Smooth muscle cell (in vitro differentiated cells): ENCODE measurements around the gene RNU6-1. TPM values are rescaled to one million over a fixed set of nuclear protein-coding genes. Genes with fewer than 3 reads are reported as not detected.

Experiments
- DNase-seq: peaks from one replicate; lab custom pipeline; 2025; ENCODE audit not compliant: unreplicated experiment; lab: John Stamatoyannopoulos, UW
- H2AFZ ChIP-seq: fragments of 200-600 bp; sonication (generic); 2 replicates; pipeline ENCODE4 v1.6.0; 2016; ENCODE audit warnings: antibody characterized with exemption, low read depth, mild to moderate bottlenecking
- H3F3A ChIP-seq: fragments of 200-600 bp; sonication (generic); 2 replicates; pipeline ENCODE4 v1.6.0; 2017; ENCODE audit warnings: antibody characterized with exemption, low read depth
- H3K27ac ChIP-seq: fragments of 200-600 bp; sonication (generic); 2 replicates; pipeline ENCODE4 v1.5.1; 2016; ENCODE audit warnings: low read depth, mild to moderate bottlenecking
- H3K27me3 ChIP-seq: fragments of 200-600 bp; sonication (generic); 2 replicates; pipeline ENCODE4 v1.6.1; 2016; ENCODE audit warnings: low read depth, mild to moderate bottlenecking
- H3K36me3 ChIP-seq: fragments of 200-600 bp; sonication (generic); 2 replicates; pipeline ENCODE4 v1.5.1; 2016; ENCODE audit warnings: low read depth
- H3K4me1 ChIP-seq: fragments of 200-600 bp; sonication (generic); 2 replicates; pipeline ENCODE4 v1.5.1; 2016; ENCODE audit warnings: low read depth
- H3K4me2 ChIP-seq: fragments of 200-600 bp; sonication (generic); 2 replicates; pipeline ENCODE4 v1.6.0; 2016; ENCODE audit warnings: mild to moderate bottlenecking
- H3K4me3 ChIP-seq: fragments of 200-600 bp; sonication (generic); 2 replicates; pipeline ENCODE4 v1.5.1; 2016; ENCODE audit warnings: mild to moderate bottlenecking
- H3K79me2 ChIP-seq: fragments of 200-600 bp; sonication (generic); 2 replicates; pipeline ENCODE4 v1.6.0; 2016; ENCODE audit warnings: low read depth, mild to moderate bottlenecking
- H3K9ac ChIP-seq: fragments of 200-600 bp; sonication (generic); 2 replicates; pipeline ENCODE4 v1.6.0; 2016; ENCODE audit warnings: low read depth
- H3K9me3 ChIP-seq: fragments of 200-600 bp; sonication (generic); replicated peaks from 2 replicates; pipeline ENCODE4 v1.5.1; 2016; ENCODE audit warnings: low read depth
- H4K20me1 ChIP-seq: fragments of 200-600 bp; sonication (generic); 2 replicates; pipeline ENCODE4 v1.6.0; 2016; ENCODE audit warnings: low read depth
- CTCF ChIP-seq: fragments of 200-600 bp; sonication (generic); IDR thresholded peaks from 2 replicates; pipeline ENCODE4 v1.5.1; 2017; ENCODE audit warnings: borderline replicate concordance, mild to moderate bottlenecking, antibody characterized with exemption; ENCODE audit not compliant: insufficient read depth, poor library complexity, severe bottlenecking
- WGBS: methylation state at CpG from one replicate; pipeline ENCODE4 v1.1.7; 2016; ENCODE audit warnings: low lambda C conversion rate; 5-methylcytosine and 5-hydroxymethylcytosine counted together
- polyA plus RNA-seq: library from polyadenylated mRNA; unstranded; fragments of >200 nt; fragmentation: Nextera tagmentation; extraction: Ambion mirVana; gene quantifications from 2 replicates; pipeline ENCODE4 v1.2.1, GENCODE V29; 2016
- total RNA-seq: library from RNA; depleted of rRNA; stranded (reverse); fragments of >200 nt; gene quantifications from 2 replicates; pipeline ENCODE4 v1.2.3, GENCODE V29; 2014

The RNU6-1 gene
- total and polyA plus RNA-seq, 2 experiments from 2014 or later, result not detected

GRCh38 chr15:67829647-67830504, 10.0 kb downstream of the RNU6-1 start:
- H2AFZ ChIP-seq, result no peak overlapping the region
- WGBS, result 15% methylated on average over 47 of the region's 68 CpGs
- H3K9ac ChIP-seq, result no peak overlapping the region
- no peaks in the 10 kb centered on the region for H3K9me3 ChIP-seq
- no peak overlapping the region for H3K27ac ChIP-seq
- H3K4me3 ChIP-seq, result no peak overlapping the region
- no peaks in the 10 kb centered on the region for H3K79me2 ChIP-seq
- peaks cover 100% of the 10 kb centered on the region for H3K27me3 ChIP-seq
- peaks cover 38% of the 10 kb centered on the region for H3K4me1 ChIP-seq
- TF ChIP-seq CTCF, result no peak
- H3K4me2 ChIP-seq, result no peak overlapping the region
- no peaks in the 10 kb centered on the region for H3K36me3 ChIP-seq
- no peaks in the 10 kb centered on the region for H4K20me1 ChIP-seq
- H3F3A ChIP-seq, result no peaks in the 10 kb centered on the region
- no peak for DNase-seq

DNA sequence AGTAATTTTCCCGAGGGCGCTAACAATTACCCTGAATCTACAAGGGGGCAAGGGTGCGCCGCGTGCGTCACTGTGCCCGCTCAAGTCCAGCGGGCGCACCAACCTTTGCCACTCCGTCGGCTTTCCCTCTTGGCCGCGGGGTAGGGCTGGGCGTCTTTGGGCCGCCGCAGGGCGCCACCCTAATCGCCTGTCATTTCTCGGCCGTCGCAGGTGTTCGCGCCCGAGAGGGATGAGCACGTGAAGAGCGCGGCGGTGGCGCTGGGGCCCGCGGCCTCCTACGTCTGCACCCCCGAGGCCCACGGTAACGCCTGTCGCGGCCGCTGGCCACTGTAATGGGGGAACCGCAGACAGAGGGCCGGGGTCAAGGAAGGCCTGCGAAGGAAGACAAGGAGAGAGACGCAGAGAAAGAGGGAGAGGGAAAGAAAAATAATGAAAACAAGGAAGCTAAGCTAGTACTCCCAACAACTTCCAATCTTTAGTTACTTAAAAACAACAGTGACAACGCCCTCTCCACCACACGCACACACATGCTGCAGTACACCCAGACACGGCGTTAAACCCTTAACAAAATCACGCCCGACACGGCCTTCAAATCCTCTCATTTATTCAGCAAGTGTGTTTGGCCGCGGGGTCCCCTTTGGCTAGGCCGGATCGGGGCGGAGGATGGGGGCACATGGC, 10.7 kb downstream of the RNU6-1 start:
- Histone ChIP-seq H3K27me3 (peaks cover 100% of the 10 kb centered on the region), H3K9me3 (no peaks in the 10 kb centered on the region), H3K36me3 (no peaks in the 10 kb centered on the region), H3K27ac (no peak overlapping the region), H3K9ac (no peak overlapping the region), H2AFZ (no peak overlapping the region), H3K4me2 (no peak overlapping the region), H3K4me1 (peaks cover 38% of the 10 kb centered on the region), H3F3A (no peaks in the 10 kb centered on the region), H3K4me3 (no peak overlapping the region), H3K79me2 (no peaks in the 10 kb centered on the region), H4K20me1 (no peaks in the 10 kb centered on the region)
- TF ChIP-seq CTCF, result no peak
- no peak for DNase-seq
- 10% methylated on average over 54 of the region's 54 CpGs for WGBS

DNA sequence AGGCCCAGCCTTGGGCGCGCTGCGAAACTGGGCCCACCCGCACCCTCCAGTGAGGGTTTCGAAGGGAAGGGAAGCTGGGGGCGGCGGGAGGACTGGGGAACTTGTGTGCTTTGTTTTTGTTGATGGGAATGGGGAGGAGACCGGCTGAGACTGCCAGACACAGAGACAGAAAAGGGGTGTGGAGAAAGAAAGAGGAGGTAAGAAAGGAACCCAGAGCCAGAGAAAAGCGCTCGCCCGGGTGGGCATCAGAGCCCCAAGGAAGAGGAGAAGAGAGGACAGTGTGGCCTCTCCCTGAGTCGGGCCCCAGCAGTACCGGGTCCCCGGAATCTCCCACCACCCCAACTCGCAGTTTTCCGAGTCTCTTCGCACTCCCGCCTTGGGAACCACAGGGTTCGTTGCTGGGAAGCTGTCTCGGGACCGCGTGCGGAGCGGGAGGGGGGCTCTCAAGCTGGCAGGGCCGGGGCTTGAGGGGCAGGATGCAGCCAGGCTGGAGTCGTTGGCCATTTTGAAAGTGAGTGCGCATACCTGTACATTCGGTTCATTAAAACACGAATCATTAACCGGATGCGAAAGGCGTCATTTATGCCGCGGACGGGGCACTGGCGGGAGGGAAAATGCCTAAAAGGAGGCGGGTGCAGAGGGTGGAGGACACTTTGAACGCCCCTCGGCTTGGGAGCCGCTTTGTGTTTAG, 11.4 kb downstream of the RNU6-1 start:
- peaks cover 100% of the 10 kb centered on the region for H3K27me3 ChIP-seq
- H3K4me3 ChIP-seq, result no peak overlapping the region
- 4% methylated on average over 38 of the region's 40 CpGs for WGBS
- no peaks in the 10 kb centered on the region for H3F3A ChIP-seq
- H3K9ac ChIP-seq, result no peak overlapping the region
- no peaks in the 10 kb centered on the region for H3K36me3 ChIP-seq
- TF ChIP-seq CTCF, result no peak
- H3K9me3 ChIP-seq, result no peaks in the 10 kb centered on the region
- H2AFZ ChIP-seq, result no peak overlapping the region
- H3K4me1 ChIP-seq, result peaks cover 35% of the 10 kb centered on the region
- H3K79me2 ChIP-seq, result no peaks in the 10 kb centered on the region
- no peaks in the 10 kb centered on the region for H4K20me1 ChIP-seq
- no peak overlapping the region for H3K27ac ChIP-seq
- peak overlapping the region; percentile 48 for H3K4me2 ChIP-seq
- no peak for DNase-seq
